Activated CD8-positive, alpha-beta memory T cell treated with anti-CD3 and anti-CD28 coated beads for 36 hours (primary cell): ENCODE data around the gene WDR46. TPM values are rescaled to one million over a fixed set of nuclear protein-coding genes. Genes with fewer than 3 reads are reported as not detected.
"Not testable (repeated sequence)": the region's sequence is repeated elsewhere in the genome, so short reads cannot be mapped to it uniquely, and the experiment has no call there.

Experiments used
- CTCF ChIA-PET: fragments of 350-600 bp; sonication (Branson Sonifier 250); formaldehyde crosslinking; loops from one replicate; lab custom pipeline; 2021; ENCODE audit warnings: antibody characterized with exemption; lab: Charles Lee
- POLR2A ChIA-PET: fragments of 350-600 bp; sonication (Branson Sonifier 250); formaldehyde crosslinking; loops from one replicate; lab custom pipeline; 2021; ENCODE audit warnings: antibody characterized with exemption; lab: Charles Lee
- total RNA-seq, 2 experiments: library from RNA; stranded (reverse); gene quantifications; one replicate each; pipeline ENCODE4 v1.2.3, GENCODE V29; 2021

The WDR46 gene
- total RNA-seq, 2 experiments from 2014 or later: 106 to 118 TPM

- ChIA-PET POLR2A (interaction anchor here (0.6 to 3.7 kb wide), 15 partner anchors 11 to 306 kb away, joined by 3 to 38 read pairs (median 5); partner anchors contain the start of genes PFDN6, RGL2, WDR46 and ZBTB22), CTCF (interaction anchor here (0.9 to 4.1 kb wide), 15 partner anchors 9 to 188 kb away, joined by 3 to 30 read pairs (median 4); partner anchors contain the start of genes PFDN6, TAPBP and WDR46)
Measured at GRCh38 chr6:33277663-33278391, 11.2 kb downstream of the WDR46 start.

GRCh38 chr6:33276864-33277662 lies 12.0 kb downstream of the WDR46 start, which contains the start of gene B3GALT4:
Gene B3GALT4, plus strand, starts transcription at chr6:33277123. Its CDS starts 297 bp downstream, at chr6:33277420.
- POLR2A ChIA-PET: interaction anchor here (0.6 to 3.7 kb wide), 13 partner anchors 12 to 305 kb away, joined by 3 to 38 read pairs (median 5); partner anchors contain the start of genes PFDN6, RGL2, WDR46 and ZBTB22
- CTCF ChIA-PET: interaction anchor here (0.6 to 4.1 kb wide), 15 partner anchors 10 to 1542 kb away, joined by 3 to 30 read pairs (median 4); partner anchors contain the start of genes HSD17B8, PFDN6, TAPBP and WDR46

GRCh38 chr6:33276581-33276863 lies 12.5 kb downstream of the WDR46 start:
- POLR2A ChIA-PET: interaction anchor here (1.0 to 3.7 kb wide), 4 partner anchors 12 to 41 kb away, joined by 3 to 38 read pairs (median 6); partner anchors contain the start of genes PFDN6, WDR46 and ZBTB22
- CTCF ChIA-PET: interaction anchor here (0.6 to 4.1 kb wide), 11 partner anchors 10 to 1541 kb away, joined by 3 to 30 read pairs (median 5); partner anchors contain the start of genes HSD17B8, PFDN6, TAPBP and WDR46

GRCh38 chr6:33275795-33276580 lies 13.1 kb downstream of the WDR46 start:
- CTCF ChIA-PET: interaction anchor here (1.2 to 4.1 kb wide), 7 partner anchors 11 to 71 kb away, joined by 4 to 30 read pairs (median 5); partner anchors contain the start of genes HSD17B8, PFDN6, TAPBP and WDR46

GRCh38 chr6:33273924-33274902 lies 14.8 kb downstream of the WDR46 start:
- POLR2A ChIA-PET: no interaction called here
- CTCF ChIA-PET: no interaction called here

More at GRCh38 chr6:33275795-33276580, 13.1 kb downstream of the WDR46 start:
- POLR2A ChIA-PET: interaction anchor here (1.1 to 3.7 kb wide), 2 partner anchors 13 to 28 kb away, joined by 3 to 38 read pairs; partner anchors contain the start of genes PFDN6 and WDR46

GRCh38 chr6:33273129-33273923 lies 15.7 kb downstream of the WDR46 start:
- POLR2A ChIA-PET: interaction anchor here (2.0 kb wide), 1 partner anchor 65 kb away, joined by 6 read pairs; the partner anchor contains the start of gene RING1
- CTCF ChIA-PET: no interaction called here

- CTCF ChIA-PET: interaction anchor here (0.6 to 2.0 kb wide), 3 partner anchors 17 to 380 kb away, joined by 3 to 7 read pairs (median 4); partner anchors contain the start of gene PFDN6
- POLR2A ChIA-PET: interaction anchor here (0.6 to 2.6 kb wide), 10 partner anchors 8 to 301 kb away, joined by 3 to 33 read pairs (median 8); partner anchors contain the start of genes PFDN6, RGL2, RING1 and WDR46
Measured at GRCh38 chr6:33272275-33273128, 16.5 kb downstream of the WDR46 start.

GRCh38 chr6:33271468-33272274 lies 17.4 kb downstream of the WDR46 start, which contains the start of the genes RPS18 and VPS52:
Gene RPS18, plus strand, starts transcription at chr6:33272075. Its CDS starts 45 bp downstream, at chr6:33272120.
Gene VPS52, minus strand, starts transcription at chr6:33271876. Its CDS starts 201 bp downstream, at chr6:33271675.
- POLR2A ChIA-PET: interaction anchor here (0.5 to 2.6 kb wide), 15 partner anchors 8 to 1074 kb away, joined by 3 to 33 read pairs (median 6); partner anchors contain the start of genes BAK1, PFDN6, RGL2 and RING1
- CTCF ChIA-PET: interaction anchor here (0.6 to 2.0 kb wide), 6 partner anchors 18 to 381 kb away, joined by 3 to 7 read pairs (median 4); partner anchors contain the start of genes HSD17B8 and PFDN6

GRCh38 chr6:33271117-33271467 lies 17.9 kb downstream of the WDR46 start:
- ChIA-PET CTCF (interaction anchor here (0.7 to 2.0 kb wide), 4 partner anchors 19 to 66 kb away, joined by 4 to 7 read pairs (median 4); partner anchors contain the start of genes HSD17B8 and PFDN6), POLR2A (interaction anchor here (0.8 to 2.6 kb wide), 10 partner anchors 9 to 309 kb away, joined by 3 to 33 read pairs (median 6); partner anchors contain the start of genes BAK1, PFDN6, RGL2 and WDR46)

- POLR2A ChIA-PET: interaction anchor here (0.6 kb wide), 1 partner anchor 37 kb away, joined by 3 read pairs; no protein-coding TSS in a partner anchor
- CTCF ChIA-PET: interaction anchor here (0.8 kb wide), 1 partner anchor 9 kb away, joined by 3 read pairs; no protein-coding TSS in a partner anchor
Measured at GRCh38 chr6:33264015-33264414, 25.0 kb downstream of the WDR46 start.

GRCh38 chr6:33262490-33262889 lies 26.5 kb downstream of the WDR46 start:
- POLR2A ChIA-PET: interaction anchor here (0.6 to 1.4 kb wide), 2 partner anchors 15 to 27 kb away, joined by 3 read pairs; partner anchors contain the start of genes B3GALT4 and PFDN6
- CTCF ChIA-PET: not testable (repeated sequence)

GRCh38 chr6:33259032-33259431 lies 30.0 kb downstream of the WDR46 start:
- ChIA-PET CTCF (no interaction called here), POLR2A (interaction anchor here (0.7 to 0.8 kb wide), 2 partner anchors 9 to 59 kb away, joined by 3 to 7 read pairs; no protein-coding TSS in a partner anchor)

- ChIA-PET POLR2A (interaction anchor here (0.6 kb wide), 1 partner anchor 172 kb away, joined by 6 read pairs; no protein-coding TSS in a partner anchor), CTCF (interaction anchor here (0.7 kb wide), 3 partner anchors 9 to 257 kb away, joined by 3 read pairs; no protein-coding TSS in a partner anchor)
Measured at GRCh38 chr6:33254591-33254990, 34.4 kb downstream of the WDR46 start.
